Activated naive CD4-positive, alpha-beta T cell treated with anti-CD3 and anti-CD28 coated beads, Interleukin-2, amount 10 ng/mL, durations not matched to agents 7 days and 5 days (primary cell): ENCODE data around the gene NBEAL1.
"Not testable (repeated sequence)": the region's sequence is repeated elsewhere in the genome, so short reads cannot be mapped to it uniquely, and the experiment has no call there.

Source experiments
- CTCF ChIA-PET: fragments of 350-600 bp; sonication (Branson Sonifier 250); formaldehyde crosslinking; loops from one replicate; lab custom pipeline; 2021; ENCODE audit warnings: antibody characterized with exemption; lab: Charles Lee
- DNase-seq: peaks from one replicate; pipeline ENCODE4 v3.0.0-alpha.2; 2020
- H3K27ac Mint-ChIP-seq: one replicate; pipeline ENCODE4 v1.8.0; 2021; ENCODE audit warnings: mild to moderate bottlenecking, moderate library complexity, mixed read lengths
- H3K27me3 Mint-ChIP-seq: one replicate; pipeline ENCODE4 v1.8.0; 2021; ENCODE audit warnings: mild to moderate bottlenecking, mixed read lengths
- H3K36me3 Mint-ChIP-seq: one replicate; pipeline ENCODE4 v1.8.0; 2021; ENCODE audit warnings: mixed read lengths
- H3K4me1 Mint-ChIP-seq: one replicate; pipeline ENCODE4 v1.8.0; 2021; ENCODE audit warnings: mixed read lengths
- H3K4me3 Mint-ChIP-seq: one replicate; pipeline ENCODE4 v1.8.0; 2021; ENCODE audit warnings: mild to moderate bottlenecking, moderate library complexity, mixed read lengths
- H3K9me3 Mint-ChIP-seq: one replicate; pipeline ENCODE4 v1.8.0; 2021; ENCODE audit warnings: mixed read lengths

Gene NBEAL1

DNA sequence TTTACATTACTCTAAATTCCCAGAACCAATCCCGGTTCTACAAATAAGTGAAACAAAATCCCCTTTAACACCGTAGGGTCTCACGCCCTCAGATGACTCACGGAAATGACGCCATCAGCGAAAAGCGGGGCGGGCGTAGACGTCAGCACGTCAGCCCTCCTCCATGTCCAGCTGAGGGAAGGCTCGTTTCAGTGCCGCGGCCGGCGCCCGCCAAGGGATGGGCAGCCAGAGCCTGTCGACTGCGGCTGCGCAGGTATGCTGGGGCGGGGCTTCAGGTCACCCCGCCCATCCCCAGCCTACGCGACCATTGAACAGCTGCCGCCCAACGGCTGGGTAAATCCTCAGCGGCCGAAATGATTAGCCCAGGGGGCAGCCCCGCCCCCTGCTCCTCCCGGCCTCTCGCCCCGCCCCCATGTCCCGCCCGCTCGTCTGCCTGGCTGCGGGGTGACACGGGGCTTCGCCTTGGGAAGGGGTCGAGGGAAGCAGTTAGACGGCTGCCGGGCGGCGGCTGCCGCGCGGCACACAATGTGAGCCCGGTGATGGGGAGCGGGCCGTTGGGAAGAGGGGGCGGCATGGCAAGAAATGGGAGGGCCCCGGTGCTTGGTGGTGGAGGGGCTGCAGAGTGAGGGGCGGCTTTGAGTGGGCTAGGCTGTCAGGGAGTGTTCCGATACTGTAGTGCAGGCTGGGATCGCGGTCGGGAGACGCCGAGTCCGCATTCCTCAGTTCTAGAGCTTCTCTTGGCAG, at the start of gene NBEAL1:
NBEAL1 (plus strand) TSS at position 420 of the 744 bp plus-strand sequence. CDS start 1,510 bp downstream, outside the sequence.
- Mint-ChIP-seq H3K27ac (peak within 1 kb of the TSS; percentile 91), H3K4me1 (peaks cover 45% of the 10 kb centered on the region), H3K9me3 (no peaks in the 10 kb centered on the region), H3K27me3 (peaks cover 4% of the 10 kb centered on the region), H3K4me3 (peak within 1 kb of the TSS; percentile 95), H3K36me3 (no peaks in the 10 kb centered on the region)
- peak; percentile 97 for DNase-seq
- CTCF ChIA-PET, result no interaction called here

DNA sequence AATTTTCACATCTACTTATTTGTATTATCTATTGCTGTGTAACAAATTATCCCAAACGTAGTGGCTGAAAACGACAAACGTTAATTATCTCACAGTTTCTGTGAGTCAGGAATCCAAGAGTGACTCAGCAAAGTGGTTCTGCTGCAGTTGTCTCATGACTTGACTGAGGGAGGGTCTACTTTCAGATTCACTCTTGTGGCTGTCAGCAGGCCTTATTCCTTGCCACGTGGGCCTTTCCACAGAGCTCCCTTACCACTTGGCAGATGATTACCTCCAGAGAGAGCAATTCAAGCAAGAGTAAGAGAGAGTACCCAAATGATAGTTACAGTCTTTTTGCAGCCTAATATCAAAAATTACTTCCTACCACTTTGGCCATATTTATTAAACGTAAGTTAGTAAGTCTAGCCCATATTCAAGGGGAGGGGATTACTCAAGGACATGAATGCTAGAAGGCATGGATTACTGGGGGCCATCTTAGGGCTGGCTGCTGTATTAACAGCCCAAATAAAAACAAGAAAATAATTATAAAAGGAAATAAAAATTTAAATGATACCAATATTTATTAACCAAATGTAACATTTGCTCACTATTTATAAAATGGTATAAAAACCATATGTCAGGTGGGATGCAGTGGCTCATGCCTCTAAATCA, 48.7 kb upstream of the NBEAL1 start:
- peaks cover 5% of the 10 kb centered on the region for H3K4me1 Mint-ChIP-seq
- CTCF ChIA-PET, result no interaction called here
- peaks cover 4% of the 10 kb centered on the region for H3K36me3 Mint-ChIP-seq
- H3K4me3 Mint-ChIP-seq, result no peak overlapping the region
- peak; percentile 24 for DNase-seq
- no peak overlapping the region for H3K27ac Mint-ChIP-seq
- no peaks in the 10 kb centered on the region for H3K27me3 Mint-ChIP-seq
- no peaks in the 10 kb centered on the region for H3K9me3 Mint-ChIP-seq

DNA sequence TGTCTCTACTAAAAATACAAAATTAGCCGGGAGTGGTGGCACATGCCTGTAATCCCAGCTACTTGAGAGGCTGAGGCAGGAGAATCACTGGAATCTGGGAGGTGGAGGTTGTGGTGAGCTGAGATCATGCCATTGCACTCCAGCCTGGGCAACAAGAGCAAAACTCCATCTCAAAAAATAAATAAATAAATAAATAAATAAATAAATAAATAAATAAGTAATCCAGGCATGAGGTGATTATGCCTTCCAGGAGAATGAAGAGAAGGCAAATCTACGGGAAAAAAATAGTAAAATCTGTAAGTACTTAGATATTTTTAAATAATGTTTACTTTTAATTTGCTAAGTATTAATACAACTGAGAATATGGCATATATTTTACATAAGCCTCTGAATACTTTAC, 45.3 kb upstream of the NBEAL1 start:
- not testable (repeated sequence) for H3K27me3 Mint-ChIP-seq, DNase-seq, H3K27ac Mint-ChIP-seq, H3K4me1 Mint-ChIP-seq, H3K4me3 Mint-ChIP-seq, H3K9me3 Mint-ChIP-seq, H3K36me3 Mint-ChIP-seq
- CTCF ChIA-PET, result interaction anchor here (0.6 kb wide), 1 partner anchor 17 kb away, joined by 3 read pairs; no protein-coding TSS in a partner anchor

DNA sequence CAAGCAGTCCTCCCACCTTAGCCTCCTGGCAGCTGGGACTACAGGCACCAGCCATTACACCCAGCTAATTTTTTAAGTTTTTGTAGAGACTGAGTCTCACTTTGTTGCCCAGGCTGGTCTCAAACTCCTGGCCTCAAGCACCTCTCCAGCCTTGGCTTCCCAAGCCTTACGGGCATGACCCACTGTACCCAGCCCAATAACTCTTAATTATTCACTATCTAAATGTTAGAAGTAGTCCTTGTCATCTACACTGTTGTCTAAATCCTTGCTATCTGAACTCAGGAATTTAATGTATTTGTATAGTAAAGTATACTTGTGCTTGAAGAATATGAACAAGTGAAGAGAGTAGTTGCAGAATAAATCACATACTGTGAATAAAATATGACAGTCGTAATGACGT, 37.9 kb upstream of the NBEAL1 start:
- H3K4me3 Mint-ChIP-seq, result no peak overlapping the region
- no peaks in the 10 kb centered on the region for H3K4me1 Mint-ChIP-seq
- H3K27ac Mint-ChIP-seq, result no peak overlapping the region
- peaks cover 4% of the 10 kb centered on the region for H3K36me3 Mint-ChIP-seq
- H3K27me3 Mint-ChIP-seq, result no peaks in the 10 kb centered on the region
- DNase-seq, result no peak
- CTCF ChIA-PET, result no interaction called here
- no peaks in the 10 kb centered on the region for H3K9me3 Mint-ChIP-seq

DNA sequence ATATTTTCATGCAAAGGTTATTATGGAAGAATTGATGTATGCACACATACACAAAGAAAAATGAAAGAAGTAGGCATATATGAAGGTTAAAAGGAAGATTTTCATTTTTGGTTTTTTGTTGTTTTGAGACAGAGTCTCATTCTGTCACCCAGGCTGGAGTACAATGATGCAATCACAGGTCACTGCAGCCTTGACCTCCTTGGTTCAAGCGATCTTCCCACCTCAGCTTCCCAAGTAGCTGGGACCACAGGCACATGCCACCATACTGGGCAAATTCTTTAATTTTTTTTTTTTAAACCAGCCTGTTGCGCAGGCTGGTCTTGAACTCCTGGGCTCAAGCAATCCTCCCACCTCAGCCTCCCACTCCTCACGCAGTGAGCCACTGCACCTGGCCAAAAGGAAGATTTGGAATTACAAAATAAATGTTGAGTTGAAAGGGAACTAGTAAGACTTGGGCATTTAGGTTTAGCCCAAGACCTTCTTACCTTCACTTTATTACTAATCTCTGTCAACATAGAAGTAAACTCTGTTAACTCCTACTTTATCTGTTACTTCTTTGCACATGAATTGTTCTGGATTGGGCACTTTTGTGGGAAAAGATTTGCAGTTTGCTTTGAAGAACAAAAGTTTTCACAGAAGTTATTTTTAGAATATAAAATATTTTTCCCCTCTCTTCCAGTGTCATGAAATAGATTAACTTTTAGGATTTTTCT, 31.7 kb upstream of the NBEAL1 start:
- Mint-ChIP-seq H3K36me3 (peaks cover 7% of the 10 kb centered on the region), H3K27ac (no peak overlapping the region), H3K4me3 (no peak overlapping the region), H3K27me3 (no peaks in the 10 kb centered on the region), H3K9me3 (no peaks in the 10 kb centered on the region), H3K4me1 (no peaks in the 10 kb centered on the region)
- DNase-seq, result no peak
- CTCF ChIA-PET, result no interaction called here

DNA sequence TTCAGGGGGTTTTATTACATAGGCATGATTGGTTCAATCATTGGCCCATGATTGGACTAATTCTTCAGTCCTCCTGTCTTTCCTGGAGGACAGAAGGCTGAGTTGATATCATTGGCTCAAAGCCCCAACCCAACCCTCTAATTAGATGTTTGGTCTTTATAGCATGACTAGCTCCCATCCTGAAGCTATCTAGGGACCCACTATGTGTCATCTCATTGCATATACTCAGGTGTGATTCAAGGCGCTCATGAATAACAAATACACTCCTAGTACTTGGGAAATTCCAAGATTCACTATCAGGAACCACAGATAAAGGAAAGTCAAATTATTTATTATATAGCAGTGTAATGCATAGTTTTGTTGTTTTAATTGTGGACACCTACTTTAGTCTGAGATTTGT, 24.9 kb upstream of the NBEAL1 start:
- CTCF ChIA-PET, result no interaction called here

DNA sequence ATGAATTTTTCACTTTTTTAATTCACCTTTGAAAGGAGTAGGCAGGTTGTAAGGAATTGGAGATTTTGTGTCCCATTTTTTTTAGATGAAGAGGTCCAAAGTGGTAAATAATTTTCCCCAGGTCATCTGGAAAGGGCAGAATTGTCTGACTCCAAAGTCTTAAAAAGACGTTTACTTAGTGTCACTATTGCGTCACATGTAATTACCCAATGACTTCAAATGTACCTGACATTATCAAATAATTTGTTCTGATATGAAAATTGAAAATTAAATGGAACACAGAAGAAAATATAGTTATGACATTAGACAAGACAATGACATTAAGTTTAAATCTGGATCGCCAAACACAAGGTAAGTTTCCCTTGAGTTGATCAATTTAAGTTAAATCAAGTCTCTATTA, 24.2 kb upstream of the NBEAL1 start:
- Mint-ChIP-seq H3K27ac (no peak overlapping the region), H3K4me1 (no peaks in the 10 kb centered on the region), H3K27me3 (no peaks in the 10 kb centered on the region), H3K9me3 (no peaks in the 10 kb centered on the region), H3K36me3 (no peaks in the 10 kb centered on the region), H3K4me3 (no peak overlapping the region)
- CTCF ChIA-PET, result no interaction called here
- no peak for DNase-seq

More for the DNA sequence above, 24.9 kb upstream of the NBEAL1 start:
- no peaks in the 10 kb centered on the region for H3K27me3 Mint-ChIP-seq
- no peaks in the 10 kb centered on the region for H3K9me3 Mint-ChIP-seq
- no peak for DNase-seq
- H3K27ac Mint-ChIP-seq, result no peak overlapping the region
- no peaks in the 10 kb centered on the region for H3K4me1 Mint-ChIP-seq
- H3K4me3 Mint-ChIP-seq, result no peak overlapping the region
- no peaks in the 10 kb centered on the region for H3K36me3 Mint-ChIP-seq

DNA sequence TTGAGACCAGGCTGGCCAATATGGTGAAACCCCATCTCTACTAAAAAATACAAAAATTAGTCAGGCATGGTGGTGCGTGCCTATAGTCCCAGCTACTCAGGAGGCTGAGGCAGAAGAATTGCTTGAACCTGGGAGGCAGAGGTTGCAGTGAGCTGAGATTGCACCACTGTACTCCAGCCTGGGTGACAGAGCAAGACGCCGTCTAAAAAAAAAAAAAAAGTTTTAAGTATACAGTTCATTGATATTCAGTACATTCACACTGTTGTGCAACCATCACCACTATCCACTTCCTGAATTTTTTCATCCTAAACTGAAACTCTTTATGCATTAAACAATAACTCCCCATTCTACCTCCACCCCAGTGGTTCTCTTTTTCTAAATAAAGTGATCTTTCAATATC, 17.6 kb upstream of the NBEAL1 start:
- H3K27ac Mint-ChIP-seq, H3K9me3 Mint-ChIP-seq, H3K4me3 Mint-ChIP-seq, H3K4me1 Mint-ChIP-seq, H3K36me3 Mint-ChIP-seq, DNase-seq, CTCF ChIA-PET: not testable (repeated sequence)
- H3K27me3 Mint-ChIP-seq, result peaks cover 11% of the 10 kb centered on the region

DNA sequence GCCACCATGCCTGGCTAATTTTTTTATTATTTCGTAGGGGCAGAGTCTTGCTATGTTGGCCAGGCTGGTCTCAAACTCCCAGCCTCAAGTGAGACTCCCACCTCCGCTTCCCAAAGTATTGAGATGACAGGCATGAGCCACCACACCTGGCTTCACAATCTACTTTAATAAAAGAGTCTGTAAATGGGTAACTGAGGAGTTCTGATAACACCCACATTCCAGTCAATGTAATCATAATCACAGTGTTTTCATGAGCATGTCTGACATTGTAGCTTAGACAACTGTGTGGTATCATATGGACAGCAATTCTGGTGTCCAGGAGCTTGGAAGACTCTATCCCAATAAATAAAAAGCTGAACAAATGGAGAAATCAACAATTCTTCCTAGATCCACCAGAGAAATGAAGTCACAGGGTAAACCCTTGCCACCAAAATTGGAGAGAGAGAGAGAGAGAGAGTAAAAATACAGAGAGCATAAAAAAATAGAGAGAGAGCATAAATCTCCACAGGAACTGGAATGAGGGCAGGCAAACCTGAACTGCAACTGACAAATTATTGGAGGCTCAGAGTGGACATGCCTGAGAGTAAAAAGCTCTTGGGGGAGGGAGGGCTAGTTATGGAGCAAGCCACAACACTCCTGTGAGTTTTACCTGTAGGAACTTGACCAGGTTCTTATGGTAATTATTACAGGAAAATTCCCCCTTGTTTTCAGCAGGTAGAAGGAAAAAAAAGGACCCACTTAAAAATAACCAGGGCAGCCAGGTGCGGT, 12.4 kb upstream of the NBEAL1 start:
- H3K27me3 Mint-ChIP-seq, result peaks cover 8% of the 10 kb centered on the region
- no peaks in the 10 kb centered on the region for H3K4me1 Mint-ChIP-seq
- no peak overlapping the region for H3K4me3 Mint-ChIP-seq
- no peaks in the 10 kb centered on the region for H3K36me3 Mint-ChIP-seq
- CTCF ChIA-PET, result interaction anchor here (0.6 kb wide), 1 partner anchor 30 kb away, joined by 3 read pairs; no protein-coding TSS in a partner anchor
- no peak for DNase-seq
- H3K9me3 Mint-ChIP-seq, result no peaks in the 10 kb centered on the region
- H3K27ac Mint-ChIP-seq, result no peak overlapping the region

DNA sequence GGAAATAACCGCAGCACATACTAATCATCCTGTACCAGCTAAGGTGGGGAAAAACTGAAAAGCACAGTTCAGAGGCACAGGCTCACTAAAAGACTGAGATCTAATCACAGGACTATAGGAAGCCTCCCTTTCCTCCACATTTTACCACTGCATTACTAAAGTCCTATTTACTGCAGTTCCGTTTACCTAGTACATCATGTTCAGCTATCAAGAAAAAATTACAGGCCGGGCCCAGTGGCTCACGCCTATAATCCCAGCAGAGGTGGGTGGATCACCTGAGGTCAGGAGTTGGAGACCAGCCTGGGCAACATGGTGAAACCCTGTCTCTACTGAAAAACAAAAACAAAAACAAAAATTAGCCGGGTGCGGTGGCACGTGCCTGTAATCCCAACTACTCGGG, 11.0 kb upstream of the NBEAL1 start:
- Mint-ChIP-seq H3K9me3 (no peaks in the 10 kb centered on the region), H3K27ac (no peak overlapping the region), H3K36me3 (no peaks in the 10 kb centered on the region), H3K27me3 (peaks cover 8% of the 10 kb centered on the region), H3K4me1 (no peaks in the 10 kb centered on the region), H3K4me3 (no peak overlapping the region)
- CTCF ChIA-PET, result no interaction called here
- DNase-seq, result no peak

DNA sequence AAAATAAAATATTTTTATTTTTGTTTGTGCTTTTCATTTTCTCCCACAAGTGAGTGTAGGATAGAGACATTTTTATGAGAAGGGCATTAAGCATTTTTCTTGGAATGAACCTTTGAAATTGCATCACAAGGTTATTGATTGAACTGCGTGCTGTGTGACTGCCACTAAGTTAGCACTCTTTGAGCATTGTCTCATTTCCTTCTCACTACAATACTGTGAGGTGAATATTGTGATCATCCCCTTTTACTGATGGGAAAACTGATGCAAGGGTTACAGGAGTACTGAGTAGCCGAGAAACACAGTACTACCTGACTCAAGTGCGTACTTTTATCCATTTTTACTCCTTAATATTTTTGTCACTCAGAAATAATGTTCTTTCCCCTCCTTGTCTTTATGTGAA, 2.0 kb downstream of the NBEAL1 start:
- CTCF ChIA-PET, result no interaction called here
- H3K27ac Mint-ChIP-seq, result no peak overlapping the region
- H3K27me3 Mint-ChIP-seq, result no peaks in the 10 kb centered on the region
- DNase-seq, result no peak
- H3K4me1 Mint-ChIP-seq, result peaks cover 45% of the 10 kb centered on the region
- no peak overlapping the region for H3K4me3 Mint-ChIP-seq
- no peaks in the 10 kb centered on the region for H3K9me3 Mint-ChIP-seq
- no peaks in the 10 kb centered on the region for H3K36me3 Mint-ChIP-seq

DNA sequence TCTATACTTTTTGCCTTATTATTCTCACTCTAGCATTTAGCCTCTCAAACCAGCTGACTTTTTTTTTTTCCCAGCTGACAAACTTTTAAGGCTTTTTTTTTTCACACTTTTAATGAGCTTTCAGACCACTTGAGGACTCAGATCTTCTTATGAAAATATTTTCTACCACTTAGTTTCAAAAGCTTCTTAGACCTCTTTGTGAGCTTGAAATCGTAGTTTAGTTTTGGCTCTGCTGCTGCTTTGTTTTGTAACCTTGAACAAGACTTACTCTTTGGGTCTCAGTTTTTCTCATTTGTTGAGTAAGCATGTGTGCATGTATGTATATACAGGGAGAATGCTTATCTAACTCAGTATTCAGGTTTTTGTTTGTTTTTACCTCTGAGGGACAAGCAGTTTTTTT, 3.5 kb downstream of the NBEAL1 start:
- DNase-seq, result no peak
- Mint-ChIP-seq H3K4me3 (peak overlapping the region; percentile 1), H3K27me3 (no peaks in the 10 kb centered on the region), H3K4me1 (peaks cover 43% of the 10 kb centered on the region), H3K36me3 (no peaks in the 10 kb centered on the region), H3K9me3 (no peaks in the 10 kb centered on the region), H3K27ac (no peak overlapping the region)
- CTCF ChIA-PET, result no interaction called here

DNA sequence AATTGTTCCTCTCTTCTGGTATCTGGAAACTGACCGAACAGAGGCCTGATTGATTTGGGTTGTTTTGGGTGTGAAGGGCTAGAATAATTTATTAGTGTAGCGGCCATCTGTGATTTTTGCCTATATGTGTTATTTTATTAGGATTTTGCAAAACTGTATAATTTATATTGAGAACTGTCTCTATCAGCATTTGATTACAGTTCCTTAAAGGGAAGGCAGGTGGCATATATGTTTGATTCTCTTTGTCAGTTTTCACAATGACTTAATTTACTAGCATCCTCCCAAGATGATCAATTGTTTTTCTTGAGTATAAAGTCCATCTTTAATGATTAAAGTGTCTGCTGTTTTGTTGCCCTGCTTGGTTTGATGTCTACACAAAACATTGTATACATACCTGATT, 4.5 kb downstream of the NBEAL1 start:
- CTCF ChIA-PET, result interaction anchor here (0.5 kb wide), 1 partner anchor 190 kb away, joined by 3 read pairs; no protein-coding TSS in a partner anchor
- no peaks in the 10 kb centered on the region for H3K9me3 Mint-ChIP-seq
- H3K27ac Mint-ChIP-seq, result no peak overlapping the region
- H3K4me3 Mint-ChIP-seq, result no peak overlapping the region
- H3K36me3 Mint-ChIP-seq, result no peaks in the 10 kb centered on the region
- DNase-seq, result no peak
- H3K27me3 Mint-ChIP-seq, result no peaks in the 10 kb centered on the region
- peaks cover 36% of the 10 kb centered on the region for H3K4me1 Mint-ChIP-seq

DNA sequence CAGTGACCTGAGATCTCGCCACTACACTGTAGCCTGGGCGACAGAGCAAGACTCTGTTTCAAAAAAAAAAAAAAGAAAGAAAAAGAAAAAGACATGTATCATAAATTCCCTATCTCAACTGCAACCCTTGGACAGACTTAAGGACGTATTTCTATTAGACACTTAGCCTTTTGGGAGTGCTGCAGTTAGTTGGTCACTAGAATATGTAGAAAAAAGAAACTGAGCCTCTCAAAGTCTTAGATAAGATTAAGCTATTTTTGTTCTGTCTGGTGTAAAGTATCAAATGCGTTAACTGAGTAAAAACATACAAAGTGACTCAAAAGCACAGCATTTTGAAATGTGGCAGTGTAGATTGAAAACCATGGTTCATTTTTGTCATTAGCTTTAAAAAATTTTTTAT, 7.3 kb downstream of the NBEAL1 start:
- H3K4me1 Mint-ChIP-seq, result peaks cover 16% of the 10 kb centered on the region
- CTCF ChIA-PET, result no interaction called here
- no peaks in the 10 kb centered on the region for H3K36me3 Mint-ChIP-seq

More for the DNA sequence above, 7.3 kb downstream of the NBEAL1 start:
- Mint-ChIP-seq H3K27ac (no peak overlapping the region), H3K4me3 (no peak overlapping the region), H3K27me3 (no peaks in the 10 kb centered on the region), H3K9me3 (no peaks in the 10 kb centered on the region)
- no peak for DNase-seq
